Mesothelial cell of epicardium (in vitro differentiated cells): ENCODE measurements around the gene PLAGL2. TPM values are rescaled to one million over a fixed set of nuclear protein-coding genes. Genes with fewer than 3 reads are reported as not detected.

Source experiments
- DNase-seq, 2 experiments: peaks; one replicate each; pipeline ENCODE4 v3.0.0; 2021; ENCODE audit warnings: low spot score in 2 of 2; ENCODE audit not compliant: unreplicated experiment in 2 of 2
- H3K27ac Mint-ChIP-seq: 2 replicates; pipeline ENCODE4 v1.8.0; 2021; ENCODE audit warnings: mixed read lengths
- H3K27me3 Mint-ChIP-seq: 2 replicates; pipeline ENCODE4 v1.8.0; 2021; ENCODE audit warnings: low read depth, mixed read lengths
- H3K36me3 Mint-ChIP-seq: 2 replicates; pipeline ENCODE4 v1.8.0; 2021; ENCODE audit warnings: mixed read lengths
- H3K4me1 Mint-ChIP-seq: 2 replicates; pipeline ENCODE4 v1.8.0; 2021; ENCODE audit warnings: mixed read lengths
- H3K4me3 Mint-ChIP-seq: 2 replicates; pipeline ENCODE4 v1.8.0; 2021; ENCODE audit warnings: mild to moderate bottlenecking, moderate library complexity, mixed read lengths
- H3K9me3 Mint-ChIP-seq: 2 replicates; pipeline ENCODE4 v1.8.0; 2021; ENCODE audit warnings: mixed read lengths
- CTCF ChIP-seq: fragments of 200-600 bp; sonication (generic); IDR thresholded peaks from one replicate; pipeline ENCODE4 v1.5.0; 2021; ENCODE audit warnings: antibody characterized with exemption; ENCODE audit not compliant: unreplicated experiment
- total RNA-seq: library from RNA; stranded (reverse); gene quantifications from 3 replicates; pipeline ENCODE4 v1.2.1, GENCODE V29; 2021

PLAGL2 gene
- total RNA-seq, 1 donor from 2014 or later = 37.8 TPM

- no peak for TF ChIP-seq CTCF
- no peak overlapping the region for H3K27ac Mint-ChIP-seq
Observed at GRCh38 chr20:32150291-32150848, 57.2 kb downstream of the PLAGL2 start.

GRCh38 chr20:32149566-32150170, 57.9 kb downstream of the PLAGL2 start:
- peaks cover 66% of the 10 kb centered on the region for H3K36me3 Mint-ChIP-seq
- H3K4me1 Mint-ChIP-seq = no peaks in the 10 kb centered on the region
- no peak overlapping the region for H3K27ac Mint-ChIP-seq
- no peaks in the 10 kb centered on the region for H3K9me3 Mint-ChIP-seq
- no peak for TF ChIP-seq CTCF
- no peaks in the 10 kb centered on the region for H3K27me3 Mint-ChIP-seq
- DNase-seq = no peak
- no peak overlapping the region for H3K4me3 Mint-ChIP-seq

More at GRCh38 chr20:32150291-32150848, 57.2 kb downstream of the PLAGL2 start:
- H3K36me3 Mint-ChIP-seq = peaks cover 66% of the 10 kb centered on the region
- H3K9me3 Mint-ChIP-seq = no peaks in the 10 kb centered on the region
- no peaks in the 10 kb centered on the region for H3K27me3 Mint-ChIP-seq
- no peaks in the 10 kb centered on the region for H3K4me1 Mint-ChIP-seq
- no peak overlapping the region for H3K4me3 Mint-ChIP-seq
- no peak for DNase-seq

GRCh38 chr20:32144898-32145662, 62.5 kb downstream of the PLAGL2 start:
- no peaks in the 10 kb centered on the region for H3K9me3 Mint-ChIP-seq
- no peak for TF ChIP-seq CTCF
- peaks cover 72% of the 10 kb centered on the region for H3K36me3 Mint-ChIP-seq
- H3K4me1 Mint-ChIP-seq = no peaks in the 10 kb centered on the region
- no peak for DNase-seq
- no peak overlapping the region for H3K27ac Mint-ChIP-seq
- no peaks in the 10 kb centered on the region for H3K27me3 Mint-ChIP-seq
- no peak overlapping the region for H3K4me3 Mint-ChIP-seq

- TF ChIP-seq CTCF = no peak
- Mint-ChIP-seq H3K27me3 (no peaks in the 10 kb centered on the region), H3K4me3 (no peak overlapping the region), H3K27ac (no peak overlapping the region), H3K36me3 (peaks cover 74% of the 10 kb centered on the region), H3K9me3 (no peaks in the 10 kb centered on the region), H3K4me1 (no peaks in the 10 kb centered on the region)
- DNase-seq = no peak
Observed at GRCh38 chr20:32142991-32143390, 64.6 kb downstream of the PLAGL2 start.

Other genes starting within 250 kb of the PLAGL2 start
- gene XKR7, start 239.6 kb downstream of the PLAGL2 start, total RNA-seq = 0.25 to 0.32 TPM (median 0.29 TPM) in 3 replicates
- gene CCM2L, start 197.3 kb downstream of the PLAGL2 start, total RNA-seq = 0.16 to 0.38 TPM in 2 of 3 replicates, not detected in the other
- gene HCK, start 155.5 kb downstream of the PLAGL2 start, total RNA-seq = not detected in 3 replicates
- gene TM9SF4, start 98.0 kb downstream of the PLAGL2 start, total RNA-seq = 77.8 to 82.2 TPM (median 80.2 TPM) in 3 replicates
- gene POFUT1, start 137 bp upstream of the PLAGL2 start, total RNA-seq = 43.7 to 46.3 TPM (median 45.3 TPM) in 3 replicates
- 21.1 to 22.2 TPM (median 21.3 TPM) in 3 replicates for gene KIF3B, start 69.9 kb upstream of the PLAGL2 start, total RNA-seq
- gene ASXL1, start 150.6 kb upstream of the PLAGL2 start, total RNA-seq = 173 to 182 TPM (median 173 TPM) in 3 replicates